HPDE6-E6E7 (cell line): ENCODE results near the gene DESI1.
"Not testable (repeated sequence)": the region's sequence is repeated elsewhere in the genome, so short reads cannot be mapped to it uniquely, and the experiment has no call there.

ENCODE experiments used
- DNase-seq: peaks from one replicate; pipeline ENCODE4 v3.0.0; 2011; ENCODE audit warnings: missing footprints; ENCODE audit errors: extremely low spot score

Gene DESI1

DNA sequence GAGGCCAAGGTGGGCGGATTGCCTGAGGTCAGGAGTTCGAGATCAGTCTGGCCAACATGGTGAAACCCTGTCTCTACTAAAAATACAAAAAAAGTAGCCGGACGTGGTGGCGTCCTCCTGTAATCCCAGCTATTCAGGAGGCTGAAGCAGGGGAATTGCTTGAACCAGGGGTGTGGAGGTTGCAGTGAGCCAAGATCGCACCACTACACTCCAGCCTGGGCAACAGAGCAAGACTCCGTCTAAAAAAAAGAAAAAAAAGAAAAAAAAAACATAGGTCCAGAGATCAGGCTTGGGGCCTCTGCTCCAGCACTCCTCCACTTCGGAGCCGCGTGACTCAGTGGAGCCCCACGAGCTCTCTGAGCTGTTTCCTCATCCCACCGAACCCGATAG, 62.6 kb downstream of the DESI1 start:
- not testable (repeated sequence) for DNase-seq

- DNase-seq: no peak
Measured at GRCh38 chr22:41557401-41558240, 63.2 kb downstream of the DESI1 start.

GRCh38 chr22:41556561-41556960, 64.3 kb downstream of the DESI1 start:
- no peak for DNase-seq

DNA sequence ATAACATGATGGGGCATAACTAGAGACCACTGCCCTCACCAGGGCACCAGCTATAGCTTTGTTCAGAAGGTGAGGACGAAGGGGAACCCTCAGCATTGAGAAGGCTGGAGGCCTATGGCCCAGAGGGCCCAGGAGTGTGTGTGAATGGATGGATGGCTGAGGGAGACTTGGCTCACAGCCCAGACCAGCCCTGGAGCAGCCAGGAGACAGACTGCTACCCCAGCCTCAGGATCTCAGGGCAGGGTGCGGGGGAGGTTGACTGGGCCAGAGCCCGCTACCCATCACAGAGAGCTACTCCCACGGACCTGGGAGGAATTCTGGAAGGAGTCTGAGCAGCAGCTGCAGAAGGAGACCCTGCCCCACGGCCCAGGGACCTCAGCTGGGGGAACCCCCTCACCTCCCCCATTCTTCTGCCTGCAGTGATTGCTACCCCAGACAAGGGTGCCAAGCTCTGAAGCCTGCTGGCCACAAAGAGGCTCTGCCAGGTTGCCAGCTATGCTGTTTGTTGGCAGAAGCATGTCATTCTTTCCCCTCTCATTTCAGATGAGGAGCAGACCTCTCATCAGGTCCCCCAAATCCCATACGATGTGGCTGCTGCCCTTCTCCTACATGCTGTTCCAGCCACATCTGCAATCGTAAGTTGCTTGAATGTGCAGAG, 65.4 kb downstream of the DESI1 start:
- DNase-seq: no peak

DNA sequence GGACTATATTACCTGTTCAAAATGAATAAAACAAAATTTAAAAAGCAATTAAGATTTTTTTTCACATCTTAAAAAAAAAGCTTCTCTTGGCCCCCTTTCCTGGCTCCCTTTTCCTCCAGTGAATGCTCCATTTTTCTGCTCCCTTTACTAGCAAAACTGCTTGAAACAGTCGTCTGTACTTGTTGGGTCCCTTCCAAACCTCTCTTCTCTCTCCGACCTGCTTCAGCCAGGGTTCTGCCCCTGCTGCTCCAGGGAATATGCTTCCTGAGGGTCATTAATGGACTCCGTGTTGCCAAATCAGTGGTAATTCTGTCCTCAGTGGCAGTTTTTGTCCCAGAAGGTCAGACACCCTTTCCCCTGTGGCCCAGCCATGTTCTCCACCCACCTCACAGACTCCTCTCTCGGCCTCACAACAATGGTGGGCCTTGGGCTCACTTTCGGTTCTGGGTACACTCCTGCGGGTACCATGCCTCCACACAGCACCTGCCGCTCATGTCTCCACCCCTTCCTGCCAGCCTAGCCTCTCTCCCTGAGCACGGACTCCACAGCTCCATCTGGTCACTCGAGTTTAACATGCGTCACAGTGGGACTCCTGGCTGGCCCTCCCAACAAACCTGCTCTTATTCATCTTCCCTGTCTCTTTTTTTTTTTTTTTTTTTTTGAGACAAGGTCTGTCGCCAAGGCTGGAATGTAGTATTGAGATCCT, 68.8 kb downstream of the DESI1 start:
- DNase-seq: no peak

- no peak for DNase-seq
Measured at GRCh38 chr22:41550952-41551491, 69.8 kb downstream of the DESI1 start.

- no peak for DNase-seq
Measured at GRCh38 chr22:41548830-41549211, 72.0 kb downstream of the DESI1 start.
